ENCODE results near the gene SBF2. TPM values are rescaled to one million over a fixed set of nuclear protein-coding genes. Genes with fewer than 3 reads are reported as not detected.
"Not testable (repeated sequence)": the region's sequence is repeated elsewhere in the genome, so short reads cannot be mapped to it uniquely, and the experiment has no call there.

SBF2 gene
- total RNA-seq, 1 donor from 2014 or later = 27.9 TPM

- DNase-seq (ENCODE audit: low spot score) = no peak
These were observed 289.4 kb downstream of the SBF2 start for GRCh38 chr11:10004526-10005113.

GRCh38 chr11:10002221-10002620 is 291.8 kb downstream of the SBF2 start:
- intact Hi-C loops (cut with DNase I) = no loop called here
- DNase-seq (ENCODE audit: low spot score) = no peak

More at GRCh38 chr11:10004526-10005113, 289.4 kb downstream of the SBF2 start:
- intact Hi-C loops (cut with DNase I) = no loop called here

GRCh38 chr11:9992306-9992705 is 301.7 kb downstream of the SBF2 start:
- intact Hi-C loops (cut with DNase I) = loop anchor here (5.0 kb wide), 1 partner anchor 330 kb away; no protein-coding TSS in a partner anchor
- no peak for DNase-seq (ENCODE audit: low spot score)

GRCh38 chr11:9990221-9990973 is 303.6 kb downstream of the SBF2 start:
- intact Hi-C loops (cut with DNase I) = loop anchor here (5.0 kb wide), 1 partner anchor 332 kb away; no protein-coding TSS in a partner anchor
- DNase-seq (ENCODE audit: low spot score) = no peak

GRCh38 chr11:9987303-9987702 is 306.7 kb downstream of the SBF2 start:
- DNase-seq (ENCODE audit: low spot score); intact Hi-C loops (cut with DNase I): not testable (repeated sequence)

GRCh38 chr11:9982796-9983579 is 311.0 kb downstream of the SBF2 start:
- DNase-seq (ENCODE audit: low spot score) = no peak
- intact Hi-C loops (cut with DNase I) = no loop called here

GRCh38 chr11:9982127-9982795 is 311.8 kb downstream of the SBF2 start:
- intact Hi-C loops (cut with DNase I) = no loop called here

GRCh38 chr11:9980931-9981330 is 313.1 kb downstream of the SBF2 start:
- intact Hi-C loops (cut with DNase I) = no loop called here
- DNase-seq (ENCODE audit: low spot score) = no peak

More at GRCh38 chr11:9982127-9982795, 311.8 kb downstream of the SBF2 start:
- no peak for DNase-seq (ENCODE audit: low spot score)

GRCh38 chr11:9977554-9977953 is 316.5 kb downstream of the SBF2 start:
- intact Hi-C loops (cut with DNase I) = loop anchor here (10.0 kb wide), 1 partner anchor 113 kb away; no protein-coding TSS in a partner anchor
- no peak for DNase-seq (ENCODE audit: low spot score)

GRCh38 chr11:9974375-9974774 is 319.6 kb downstream of the SBF2 start:
- DNase-seq (ENCODE audit: low spot score) = no peak
- intact Hi-C loops (cut with DNase I) = loop anchor here (5.0 to 10.0 kb wide), 2 partner anchors 110 to 348 kb away; no protein-coding TSS in a partner anchor

GRCh38 chr11:9973921-9974320 is 320.1 kb downstream of the SBF2 start:
- DNase-seq (ENCODE audit: low spot score) = no peak
- intact Hi-C loops (cut with DNase I) = loop anchor here (1.0 to 10.0 kb wide), 4 partner anchors 109 to 348 kb away; no protein-coding TSS in a partner anchor

- intact Hi-C loops (cut with DNase I) = loop anchor here (1.0 to 10.0 kb wide), 4 partner anchors 108 to 349 kb away; no protein-coding TSS in a partner anchor
- DNase-seq (ENCODE audit: low spot score) = no peak
These were observed 321.0 kb downstream of the SBF2 start for GRCh38 chr11:9972989-9973388.

- intact Hi-C loops (cut with DNase I) = loop anchor here (2.0 to 10.0 kb wide), 3 partner anchors 107 to 350 kb away; no protein-coding TSS in a partner anchor
- no peak for DNase-seq (ENCODE audit: low spot score)
These were observed 322.1 kb downstream of the SBF2 start for GRCh38 chr11:9971894-9972293.

- DNase-seq (ENCODE audit: low spot score) = no peak
- intact Hi-C loops (cut with DNase I) = no loop called here
These were observed 325.0 kb downstream of the SBF2 start for GRCh38 chr11:9969068-9969467.

- intact Hi-C loops (cut with DNase I) = no loop called here
- DNase-seq (ENCODE audit: low spot score) = no peak
These were observed 331.3 kb downstream of the SBF2 start for GRCh38 chr11:9962722-9963121.

GRCh38 chr11:9957072-9957471 is 336.9 kb downstream of the SBF2 start:
- DNase-seq (ENCODE audit: low spot score) = no peak
- intact Hi-C loops (cut with DNase I) = no loop called here

GRCh38 chr11:9956483-9956882 is 337.5 kb downstream of the SBF2 start:
- intact Hi-C loops (cut with DNase I) = no loop called here
- DNase-seq (ENCODE audit: low spot score) = no peak

- intact Hi-C loops (cut with DNase I) = no loop called here
- no peak for DNase-seq (ENCODE audit: low spot score)
These were observed 338.6 kb downstream of the SBF2 start for GRCh38 chr11:9955391-9955790.

- intact Hi-C loops (cut with DNase I) = no loop called here
- no peak for DNase-seq (ENCODE audit: low spot score)
These were observed 339.9 kb downstream of the SBF2 start for GRCh38 chr11:9953994-9954626.

All from cardiac septum (tissue), 1 donor.